ENCODE results near the gene IRF4.

GRCh38 chr6:421211-421610, 29.7 kb downstream of the IRF4 start:
- TF ChIP-seq MXI1 (IDR thresholded peaks at IDR 0.05; ENCODE audit: low read depth, low read length) (no peak), CTCF (IDR thresholded peaks at IDR 0.05) (no peak), REST (IDR thresholded peaks at IDR 0.05; ENCODE audit: low read depth, low read length) (no peak), EP300 (IDR thresholded peaks at IDR 0.05; ENCODE audit: borderline replicate concordance in 1 of 2, low read depth in 1 of 2, low read length in 1 of 2) (no peak), IRF3 (IDR thresholded peaks at IDR 0.05; ENCODE audit: low read depth, low read length) (no peak), GATA2 (CRISPR knock-in tag; IDR thresholded peaks at IDR 0.05) (no peak), TCF12 (IDR thresholded peaks at IDR 0.05) (no peak), SIN3A (IDR thresholded peaks at IDR 0.05; ENCODE audit: borderline replicate concordance, low read depth, low read length) (no peak), RAD21 (IDR thresholded peaks at IDR 0.05; ENCODE audit: low read length) (no peak), RFX5 (IDR thresholded peaks at IDR 0.05; ENCODE audit: low read length) (no peak)

Measured in SK-N-SH (cell line).